HG03095 (cell line): ENCODE results near the gene RBM33.
"Not testable (repeated sequence)": the region's sequence is repeated elsewhere in the genome, so short reads cannot be mapped to it uniquely, and the experiment has no call there.

Source experiments
- ATAC-seq: cut with Tn5 transposase; IDR thresholded peaks from one replicate; pipeline ENCODE4 v1.9.1; 2021; ENCODE audit warnings: moderate library complexity; ENCODE audit not compliant: unreplicated experiment

RBM33 gene

GRCh38 chr7:155817515-155817914 is 173.1 kb downstream of the RBM33 start:
- ATAC-seq, result not testable (repeated sequence)

GRCh38 chr7:155818154-155818819 is 173.8 kb downstream of the RBM33 start:
- no peak for ATAC-seq

- no peak for ATAC-seq
Observed at GRCh38 chr7:155818820-155819168, 174.3 kb downstream of the RBM33 start.

- no peak for ATAC-seq
Observed at GRCh38 chr7:155819186-155819585, 174.7 kb downstream of the RBM33 start.

GRCh38 chr7:155820246-155820645 is 175.8 kb downstream of the RBM33 start:
- ATAC-seq, result no peak

GRCh38 chr7:155820788-155821187 is 176.3 kb downstream of the RBM33 start:
- ATAC-seq, result no peak

GRCh38 chr7:155821851-155822250 is 177.4 kb downstream of the RBM33 start:
- no peak for ATAC-seq

- ATAC-seq, result no peak
Observed at GRCh38 chr7:155824227-155824886, 179.9 kb downstream of the RBM33 start.

- no peak for ATAC-seq
Observed at GRCh38 chr7:155825336-155825735, 180.9 kb downstream of the RBM33 start.

GRCh38 chr7:155829796-155830470 is 185.5 kb downstream of the RBM33 start:
- no peak for ATAC-seq
